Activated CD8-positive, alpha-beta memory T cell treated with anti-CD3 and anti-CD28 coated beads, Interleukin-2, amount 50 U/mL, for 24 hours (primary cell): ENCODE data around the gene RNF213.
"Not testable (repeated sequence)": the region's sequence is repeated elsewhere in the genome, so short reads cannot be mapped to it uniquely, and the experiment has no call there.

Experiments
- DNase-seq: peaks from one replicate; pipeline ENCODE4 v3.0.0-alpha.2; 2020; ENCODE audit errors: extremely low read depth

The RNF213 gene

GRCh38 chr17:80224683-80225082 is 36.0 kb upstream of the RNF213 start:
- no peak for DNase-seq

DNA sequence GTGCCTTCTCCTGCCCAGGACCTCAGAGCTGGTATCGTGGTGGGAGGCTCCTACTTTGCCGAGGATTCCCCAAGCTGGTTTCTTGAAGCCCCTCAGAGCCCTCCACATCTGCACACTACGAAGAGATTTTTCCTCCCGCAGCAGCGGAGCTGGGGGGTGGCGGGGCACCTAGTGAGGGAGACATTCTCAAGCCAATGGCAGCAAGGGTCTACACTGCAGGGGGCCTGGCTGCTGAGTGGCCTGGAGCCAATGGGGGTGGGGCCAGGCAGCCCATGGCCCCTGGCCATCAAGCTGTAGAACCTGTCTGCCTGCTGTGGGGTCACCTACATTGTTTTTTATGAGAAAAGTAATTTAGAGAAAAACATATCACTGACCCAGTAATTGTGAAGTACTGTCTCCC is 35.4 kb upstream of the RNF213 start:
- DNase-seq = no peak

GRCh38 chr17:80227156-80227555 is 33.5 kb upstream of the RNF213 start:
- DNase-seq = no peak

DNA sequence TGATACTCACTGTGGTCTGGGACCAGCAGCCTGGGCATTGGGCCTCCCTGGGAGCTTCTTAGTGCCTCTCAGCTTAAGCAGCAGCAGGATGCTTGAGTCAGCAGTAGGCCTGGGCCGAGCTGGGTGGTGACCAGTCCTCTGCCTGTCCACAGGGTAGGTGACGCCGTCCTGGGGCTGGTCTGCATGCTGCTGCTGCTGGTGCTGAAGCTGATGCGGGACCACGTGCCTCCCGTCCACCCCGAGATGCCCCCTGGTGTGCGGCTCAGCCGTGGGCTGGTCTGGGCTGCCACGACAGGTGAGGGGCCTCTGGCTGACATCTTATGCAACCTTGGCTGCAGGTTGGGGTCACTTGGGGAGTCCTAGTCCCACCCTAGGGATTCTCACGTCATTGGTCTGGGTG is 33.0 kb upstream of the RNF213 start:
- DNase-seq = no peak

DNA sequence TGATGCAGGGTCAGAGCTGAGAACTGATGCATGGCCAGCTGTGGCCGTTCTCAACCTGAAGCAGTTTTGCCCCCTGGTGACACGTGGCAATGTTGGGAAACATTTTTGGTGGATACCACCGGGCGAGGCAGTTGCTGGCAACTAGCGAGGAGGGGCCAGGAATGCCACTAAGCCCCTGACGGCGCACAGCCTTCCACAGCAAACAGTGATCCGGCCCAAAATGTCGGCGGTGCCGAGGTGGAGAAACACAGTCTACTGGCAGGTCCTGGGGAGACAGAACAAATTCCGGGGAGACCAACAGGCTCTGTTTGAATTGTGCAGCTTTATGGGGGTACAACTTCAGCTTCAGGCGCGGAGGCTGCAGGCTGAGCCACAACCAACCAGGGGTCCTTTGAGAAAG is 32.2 kb upstream of the RNF213 start:
- no peak for DNase-seq

- DNase-seq = no peak
Observed at GRCh38 chr17:80229011-80229410, 31.6 kb upstream of the RNF213 start.

DNA sequence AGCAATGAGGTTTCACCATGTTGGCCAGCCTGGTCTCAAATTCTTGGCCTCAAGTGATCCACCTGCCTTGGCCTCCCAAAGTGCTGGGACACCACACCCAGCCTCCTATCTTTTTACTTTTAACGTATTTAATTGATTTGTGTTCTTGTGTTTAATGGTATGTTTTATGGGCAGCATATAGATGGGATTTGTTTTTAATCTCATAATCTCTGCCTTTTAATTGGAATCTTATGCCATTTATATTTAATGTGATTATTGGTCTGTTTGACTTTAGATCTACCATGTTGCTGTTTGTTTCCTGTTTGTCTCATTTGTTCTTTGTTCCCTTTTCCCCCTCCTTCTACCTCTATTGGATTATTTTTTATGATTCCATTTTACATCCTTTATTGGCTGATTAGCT is 28.2 kb upstream of the RNF213 start:
- no peak for DNase-seq

DNA sequence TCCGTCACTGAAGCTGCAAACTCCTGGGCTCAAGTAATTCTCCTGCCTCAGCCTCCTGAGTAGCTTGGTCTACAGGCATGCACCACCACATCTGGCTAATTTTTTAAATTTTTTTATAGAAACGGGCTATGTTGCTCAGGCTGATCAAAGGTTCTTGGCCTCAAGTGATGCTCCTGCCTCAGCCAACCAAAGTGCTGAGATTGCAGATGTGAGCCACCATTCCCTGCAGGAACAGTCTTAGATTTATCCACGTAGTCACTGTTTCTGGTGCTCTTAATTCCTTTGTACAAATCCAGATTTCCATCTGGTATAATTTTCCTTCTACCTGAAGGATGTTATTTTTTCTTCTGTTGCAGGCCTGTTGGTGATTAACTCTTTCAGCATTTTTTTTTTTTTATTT is 27.4 kb upstream of the RNF213 start:
- DNase-seq = no peak

DNA sequence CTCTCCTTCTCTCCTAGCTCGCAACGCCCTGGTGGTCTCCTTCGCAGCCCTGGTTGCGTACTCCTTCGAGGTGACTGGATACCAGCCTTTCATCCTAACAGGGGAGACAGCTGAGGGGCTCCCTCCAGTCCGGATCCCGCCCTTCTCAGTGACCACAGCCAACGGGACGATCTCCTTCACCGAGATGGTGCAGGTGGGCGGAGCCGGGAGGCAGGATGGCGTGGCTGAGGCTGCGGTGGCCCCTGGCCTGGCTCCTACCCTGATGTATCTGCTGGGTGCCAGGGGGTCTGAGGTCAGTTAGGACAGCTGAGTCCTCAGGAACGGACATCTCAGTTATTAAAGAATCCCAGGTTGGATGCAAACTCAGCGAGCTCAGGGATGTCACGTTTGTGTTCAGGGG is 23.7 kb upstream of the RNF213 start:
- DNase-seq = no peak

GRCh38 chr17:80237386-80237785 is 23.3 kb upstream of the RNF213 start:
- DNase-seq = no peak

DNA sequence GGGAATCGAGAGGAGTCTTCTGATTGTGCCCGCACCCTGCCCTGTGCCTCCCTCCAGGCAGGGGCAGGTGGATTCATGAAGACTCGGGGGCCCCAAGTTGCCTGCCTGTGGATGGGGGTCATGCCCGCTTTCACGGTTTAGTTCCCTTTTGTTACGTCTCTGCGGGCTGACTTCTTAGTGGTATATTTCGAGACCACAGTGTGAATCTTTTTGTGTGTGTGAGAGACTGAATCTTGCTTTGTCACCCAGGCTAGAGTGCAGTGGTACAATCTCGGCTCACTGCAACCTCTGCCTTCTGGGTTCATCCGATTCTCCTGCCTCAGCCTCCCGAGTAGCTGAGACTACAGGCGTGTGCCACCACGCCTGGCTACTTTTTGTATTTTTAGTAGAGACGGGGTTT is 18.1 kb upstream of the RNF213 start:
- DNase-seq = no peak

- DNase-seq = no peak
Observed at GRCh38 chr17:80243526-80244433, 16.9 kb upstream of the RNF213 start.

GRCh38 chr17:80244448-80244847 is 16.2 kb upstream of the RNF213 start:
- not testable (repeated sequence) for DNase-seq

DNA sequence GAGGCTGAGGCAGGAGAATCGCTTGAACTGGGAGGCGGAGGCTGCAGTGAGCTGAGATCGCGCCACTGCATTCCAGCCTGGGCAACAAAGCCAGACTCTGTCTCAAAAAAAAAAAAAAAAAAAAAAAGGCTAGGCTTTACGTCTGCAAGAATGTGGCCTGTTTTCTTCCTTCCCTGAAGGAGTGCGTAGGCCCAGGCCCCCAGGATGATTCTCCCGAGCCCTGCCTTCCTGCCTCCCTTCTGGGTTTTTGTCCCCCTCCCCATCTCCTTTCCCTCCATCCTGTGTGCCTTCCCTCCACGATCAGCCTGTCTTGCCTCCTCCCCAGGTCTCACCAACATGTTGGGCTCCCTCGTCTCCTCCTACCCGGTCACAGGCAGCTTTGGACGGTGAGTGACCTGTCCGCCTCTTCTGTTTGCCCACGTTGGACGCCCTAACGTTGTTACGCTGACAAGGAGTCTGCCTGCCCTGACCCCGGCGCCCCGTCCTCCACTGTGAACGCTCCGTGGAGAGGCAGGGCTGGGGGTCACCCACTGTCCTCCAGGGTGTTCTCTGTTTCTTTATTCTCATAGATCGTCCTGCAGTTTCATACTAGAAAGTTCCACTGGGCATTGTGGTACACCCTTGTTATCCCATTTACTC is 15.7 kb upstream of the RNF213 start:
- no peak for DNase-seq

- no peak for DNase-seq
Observed at GRCh38 chr17:80245566-80246265, 14.9 kb upstream of the RNF213 start.

GRCh38 chr17:80246266-80246681 is 14.4 kb upstream of the RNF213 start:
- DNase-seq = no peak

DNA sequence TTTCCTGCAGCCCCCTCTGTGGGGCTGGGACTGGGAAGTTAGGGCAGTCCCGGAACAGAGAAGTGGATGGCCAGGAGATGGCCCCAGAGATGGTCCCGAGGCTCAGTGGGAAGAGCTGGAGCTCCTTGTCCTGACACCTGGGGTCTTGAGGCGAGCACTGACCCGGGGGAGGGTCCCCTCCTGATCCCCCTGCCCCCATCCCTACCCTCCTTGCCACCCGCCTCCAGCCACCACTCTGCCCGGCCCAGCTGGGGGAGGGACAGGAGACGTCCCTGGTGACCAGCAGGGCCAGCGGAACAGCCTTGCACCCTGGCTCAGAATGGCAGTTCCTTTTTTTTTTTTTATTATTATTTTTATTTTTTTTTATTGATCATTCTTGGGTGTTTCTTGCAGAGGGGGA is 13.9 kb upstream of the RNF213 start:
- DNase-seq = no peak

GRCh38 chr17:80247561-80247960 is 13.1 kb upstream of the RNF213 start:
- DNase-seq = no peak

DNA sequence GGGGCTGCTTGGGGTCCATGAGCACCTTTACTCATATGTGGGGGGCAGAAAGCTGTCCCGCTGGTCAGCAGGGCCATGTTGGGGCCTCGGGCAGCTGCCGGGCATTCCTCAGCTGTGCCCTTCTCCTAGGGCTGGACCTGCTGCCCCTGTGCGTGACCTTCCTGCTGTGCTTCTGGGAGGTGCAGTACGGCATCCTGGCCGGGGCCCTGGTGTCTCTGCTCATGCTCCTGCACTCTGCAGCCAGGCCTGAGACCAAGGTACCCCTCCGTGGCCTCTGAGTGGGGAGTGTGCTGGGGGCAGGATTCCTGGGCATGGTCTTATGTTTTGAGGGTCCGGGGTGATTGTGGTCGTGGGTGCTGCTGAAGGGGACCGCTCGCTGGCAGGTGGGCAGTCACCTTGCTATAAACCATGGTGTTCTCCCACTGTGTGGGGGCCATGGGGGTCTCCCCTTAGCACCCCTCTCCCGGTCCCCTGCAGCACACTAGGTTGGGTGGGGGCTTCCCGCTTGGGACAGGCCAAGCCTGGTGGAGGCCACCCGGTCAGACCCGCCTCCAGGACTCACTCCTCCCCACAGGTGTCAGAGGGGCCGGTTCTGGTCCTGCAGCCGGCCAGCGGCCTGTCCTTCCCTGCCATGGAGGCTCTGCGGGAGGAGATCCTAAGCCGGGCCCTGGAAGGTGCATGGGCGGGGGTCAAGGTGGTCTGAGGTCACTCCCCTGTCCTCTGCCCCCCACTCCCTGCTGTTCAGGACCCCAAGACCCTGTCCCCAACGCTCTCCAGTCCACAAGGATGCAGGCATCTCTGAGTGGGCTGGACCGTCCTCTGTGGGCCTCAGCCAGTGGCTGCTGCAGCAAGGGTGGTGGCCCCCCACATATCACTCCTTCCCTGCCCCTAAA is 12.4 kb upstream of the RNF213 start:
- no peak for DNase-seq

DNA sequence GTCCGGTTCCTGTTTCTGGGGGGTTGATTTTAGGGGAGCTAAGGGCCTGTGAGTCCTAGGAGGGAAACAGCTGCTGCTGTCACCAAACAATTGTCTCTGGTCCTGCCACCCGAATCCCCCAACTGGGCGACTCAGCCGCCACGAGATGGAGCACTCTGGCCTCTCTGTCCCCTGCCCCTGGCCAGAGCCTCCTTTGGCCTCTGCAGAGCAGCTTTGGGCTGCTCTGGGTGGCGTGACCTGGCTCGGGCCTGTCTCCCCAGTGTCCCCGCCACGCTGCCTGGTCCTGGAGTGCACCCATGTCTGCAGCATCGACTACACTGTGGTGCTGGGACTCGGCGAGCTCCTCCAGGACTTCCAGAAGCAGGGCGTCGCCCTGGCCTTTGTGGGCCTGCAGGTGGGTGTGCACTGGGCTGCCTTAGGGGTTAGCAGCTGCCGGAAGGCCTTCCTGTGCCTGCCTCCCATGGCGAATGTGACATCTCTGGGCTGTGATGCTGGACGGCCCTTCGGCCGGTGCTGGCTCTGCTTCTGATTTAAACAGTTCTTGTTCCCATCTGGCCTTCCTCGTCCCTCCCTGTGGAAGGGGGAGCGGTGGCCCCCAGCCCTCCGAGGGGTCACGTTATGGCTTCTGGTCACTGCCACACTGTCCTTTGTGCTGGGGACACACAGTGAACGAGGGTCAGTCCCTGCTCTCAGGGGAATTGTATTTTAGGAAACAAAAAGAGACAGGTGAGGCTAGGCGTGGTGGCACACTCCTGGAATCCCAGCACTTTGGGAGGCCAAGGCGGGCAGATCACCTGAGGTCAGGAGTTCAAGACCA is 11.6 kb upstream of the RNF213 start:
- no peak for DNase-seq

- DNase-seq = no peak
Observed at GRCh38 chr17:80251966-80252365, 8.7 kb upstream of the RNF213 start.
